ENCODE data around the gene TMX4.

DNA sequence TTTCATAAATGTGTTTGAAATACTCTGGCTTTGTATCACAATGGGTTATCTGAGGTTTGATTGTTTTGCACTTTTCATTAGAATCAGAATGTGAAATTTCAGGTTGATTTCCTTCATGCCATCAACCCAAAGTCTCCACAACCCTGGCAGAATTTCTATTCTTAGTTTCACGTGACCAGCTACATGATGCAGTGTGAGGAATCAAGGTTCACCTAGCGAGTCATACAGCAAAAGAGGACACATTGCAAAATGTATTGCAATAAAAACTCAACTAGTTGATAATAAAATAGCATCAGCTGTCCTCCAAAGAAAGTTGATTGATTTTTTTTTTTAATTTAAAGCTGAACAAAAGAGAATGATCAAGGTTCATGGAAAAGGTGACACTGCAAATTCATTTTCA lies 81.5 kb downstream of the TMX4 start:
- TF ChIP-seq ZNF239 (tag by site-specific recombination; IDR thresholded peaks at IDR 0.05), result no peak
- no peak for TF ChIP-seq ZNF777 (tag by site-specific recombination; IDR thresholded peaks at IDR 0.05; ENCODE audit: borderline replicate concordance)
- TF ChIP-seq, protein P1, sequence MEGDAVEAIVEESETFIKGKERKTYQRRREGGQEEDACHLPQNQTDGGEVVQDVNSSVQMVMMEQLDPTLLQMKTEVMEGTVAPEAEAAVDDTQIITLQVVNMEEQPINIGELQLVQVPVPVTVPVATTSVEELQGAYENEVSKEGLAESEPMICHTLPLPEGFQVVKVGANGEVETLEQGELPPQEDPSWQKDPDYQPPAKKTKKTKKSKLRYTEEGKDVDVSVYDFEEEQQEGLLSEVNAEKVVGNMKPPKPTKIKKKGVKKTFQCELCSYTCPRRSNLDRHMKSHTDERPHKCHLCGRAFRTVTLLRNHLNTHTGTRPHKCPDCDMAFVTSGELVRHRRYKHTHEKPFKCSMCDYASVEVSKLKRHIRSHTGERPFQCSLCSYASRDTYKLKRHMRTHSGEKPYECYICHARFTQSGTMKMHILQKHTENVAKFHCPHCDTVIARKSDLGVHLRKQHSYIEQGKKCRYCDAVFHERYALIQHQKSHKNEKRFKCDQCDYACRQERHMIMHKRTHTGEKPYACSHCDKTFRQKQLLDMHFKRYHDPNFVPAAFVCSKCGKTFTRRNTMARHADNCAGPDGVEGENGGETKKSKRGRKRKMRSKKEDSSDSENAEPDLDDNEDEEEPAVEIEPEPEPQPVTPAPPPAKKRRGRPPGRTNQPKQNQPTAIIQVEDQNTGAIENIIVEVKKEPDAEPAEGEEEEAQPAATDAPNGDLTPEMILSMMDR (tag by site-specific recombination; IDR thresholded peaks at IDR 0.05), result no peak
- TF ChIP-seq, protein P2, sequence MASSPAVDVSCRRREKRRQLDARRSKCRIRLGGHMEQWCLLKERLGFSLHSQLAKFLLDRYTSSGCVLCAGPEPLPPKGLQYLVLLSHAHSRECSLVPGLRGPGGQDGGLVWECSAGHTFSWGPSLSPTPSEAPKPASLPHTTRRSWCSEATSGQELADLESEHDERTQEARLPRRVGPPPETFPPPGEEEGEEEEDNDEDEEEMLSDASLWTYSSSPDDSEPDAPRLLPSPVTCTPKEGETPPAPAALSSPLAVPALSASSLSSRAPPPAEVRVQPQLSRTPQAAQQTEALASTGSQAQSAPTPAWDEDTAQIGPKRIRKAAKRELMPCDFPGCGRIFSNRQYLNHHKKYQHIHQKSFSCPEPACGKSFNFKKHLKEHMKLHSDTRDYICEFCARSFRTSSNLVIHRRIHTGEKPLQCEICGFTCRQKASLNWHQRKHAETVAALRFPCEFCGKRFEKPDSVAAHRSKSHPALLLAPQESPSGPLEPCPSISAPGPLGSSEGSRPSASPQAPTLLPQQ (tag by site-specific recombination; IDR thresholded peaks at IDR 0.05), result no peak

All from HEK293 (cell line).